Left lung (tissue), 10 donors: ENCODE measurements around the gene SOAT2. TPM values are rescaled to one million over a fixed set of nuclear protein-coding genes. Genes with fewer than 3 reads are reported as not detected.

Source experiments
- ATAC-seq: fragments of 200-7000 bp; cut with Tn5 transposase; one replicate; pipeline ENCODE4 v1.9.1; 2020; ENCODE audit warnings: moderate library complexity
- DNase-seq, 4 donors: peaks; one replicate each; pipeline ENCODE4 v3.0.0-alpha.2; 2013 to 2020
- H3K27ac ChIP-seq, 2 donors: fragments of 200-600 bp; sonication (generic) in 1 of 2; one replicate each; pipeline versions ENCODE4 v1.5.0 to v1.8.0; 2020 to 2021
- H3K27me3 ChIP-seq, 2 donors: fragments of 200-600 bp; sonication (generic) in 1 of 2; one replicate each; pipeline versions ENCODE4 v1.5.0 to v1.8.0; 2020 to 2021
- H3K36me3 ChIP-seq, 2 donors: fragments of 200-600 bp; sonication (generic) in 1 of 2; one replicate each; pipeline versions ENCODE4 v1.5.0 to v1.8.0; 2020 to 2021
- H3K4me1 ChIP-seq, 2 donors: fragments of 200-600 bp; one replicate each; pipeline ENCODE4 v1.8.0; 2021
- H3K4me3 ChIP-seq, 2 donors: fragments of 200-600 bp; sonication (generic) in 1 of 2; one replicate each; pipeline versions ENCODE4 v1.5.0 to v1.8.0; 2020 to 2021; ENCODE audit warnings: mild to moderate bottlenecking in 1 of 2
- H3K9me3 ChIP-seq, 2 donors: fragments of 200-600 bp; sonication (generic) in 1 of 2; one replicate each; pipeline versions ENCODE4 v1.5.0 to v1.8.0; 2020 to 2021
- intact Hi-C, 2 donors: fragments of 100-400 bp; cut with DNase I; formaldehyde crosslinking; loops; one replicate each; pipeline versions ENCODE4 v1.11.2 to v1.14.2; 2022
- polyA plus RNA-seq, 6 donors: library from polyadenylated mRNA; unstranded; fragments of 120-200 nt; gene quantifications; one replicate each; pipeline ENCODE4 v1.2.1, GENCODE V29; 2013; ENCODE audit not compliant: insufficient read length in 6 of 6
- total RNA-seq, 2 donors: library from RNA; stranded (reverse); fragmentation: NEBNext Ultra II Directional; extraction: Animal tissue kit (Norgen Biotek cat#: 25700); gene quantifications; one replicate each; pipeline ENCODE4 v1.2.1, GENCODE V29; 2021
- TF ChIP-seq, protein P1 (sequence below), 2 donors: fragments of 200-600 bp; sonication (generic) in 1 of 2; IDR thresholded peaks; one replicate each; pipeline versions ENCODE4 v1.5.0 to v1.8.0; 2021; ENCODE audit warnings: antibody characterized with exemption in 2 of 2
- donor health status: DM: no; HTN: yes; CAD: no.
- donor health status: DM: no; HTN: no; CAD: no.

SOAT2 gene
- total and polyA plus RNA-seq, 8 donors: 0.13 to 0.42 (median 0.19) TPM; not detected in 2

DNA sequence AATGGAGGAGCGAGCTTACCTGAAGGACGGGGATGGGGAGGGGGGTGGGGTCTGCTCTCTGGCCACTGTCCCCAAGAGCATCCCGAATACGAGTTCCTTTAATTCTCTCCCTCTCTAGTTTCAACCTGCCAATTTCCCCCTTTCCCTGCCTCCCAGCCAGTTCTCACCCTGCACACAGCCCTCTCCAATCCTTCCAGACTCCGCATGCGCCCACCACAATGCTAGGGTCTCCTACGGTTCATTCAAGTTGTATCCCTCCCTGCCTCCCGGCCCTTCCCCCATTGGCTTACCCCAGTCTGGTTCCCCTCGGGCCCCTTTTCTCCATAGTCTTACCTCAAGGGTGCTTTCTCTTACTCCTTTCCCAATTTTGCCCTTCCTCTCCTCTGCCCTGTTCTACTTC lies 6.5 kb upstream of the SOAT2 start:
- Histone ChIP-seq H3K36me3 (no peaks in the 10 kb centered on the region), H3K4me3 (peak overlapping the region; percentile 41 to 49), H3K27me3 (peaks cover 0 to 34% of the 10 kb centered on the region in 2 donors), H3K9me3 (no peaks in the 10 kb centered on the region), H3K4me1 (peaks cover 11 to 42% of the 10 kb centered on the region in 2 donors), H3K27ac (peak overlapping the region; percentile 23 to 78)
- TF ChIP-seq, protein P1, sequence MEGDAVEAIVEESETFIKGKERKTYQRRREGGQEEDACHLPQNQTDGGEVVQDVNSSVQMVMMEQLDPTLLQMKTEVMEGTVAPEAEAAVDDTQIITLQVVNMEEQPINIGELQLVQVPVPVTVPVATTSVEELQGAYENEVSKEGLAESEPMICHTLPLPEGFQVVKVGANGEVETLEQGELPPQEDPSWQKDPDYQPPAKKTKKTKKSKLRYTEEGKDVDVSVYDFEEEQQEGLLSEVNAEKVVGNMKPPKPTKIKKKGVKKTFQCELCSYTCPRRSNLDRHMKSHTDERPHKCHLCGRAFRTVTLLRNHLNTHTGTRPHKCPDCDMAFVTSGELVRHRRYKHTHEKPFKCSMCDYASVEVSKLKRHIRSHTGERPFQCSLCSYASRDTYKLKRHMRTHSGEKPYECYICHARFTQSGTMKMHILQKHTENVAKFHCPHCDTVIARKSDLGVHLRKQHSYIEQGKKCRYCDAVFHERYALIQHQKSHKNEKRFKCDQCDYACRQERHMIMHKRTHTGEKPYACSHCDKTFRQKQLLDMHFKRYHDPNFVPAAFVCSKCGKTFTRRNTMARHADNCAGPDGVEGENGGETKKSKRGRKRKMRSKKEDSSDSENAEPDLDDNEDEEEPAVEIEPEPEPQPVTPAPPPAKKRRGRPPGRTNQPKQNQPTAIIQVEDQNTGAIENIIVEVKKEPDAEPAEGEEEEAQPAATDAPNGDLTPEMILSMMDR (IDR thresholded peaks at IDR 0.05): no peak
- intact Hi-C loops: no loop called here
- ATAC-seq (no peak), DNase-seq (no peak)

DNA sequence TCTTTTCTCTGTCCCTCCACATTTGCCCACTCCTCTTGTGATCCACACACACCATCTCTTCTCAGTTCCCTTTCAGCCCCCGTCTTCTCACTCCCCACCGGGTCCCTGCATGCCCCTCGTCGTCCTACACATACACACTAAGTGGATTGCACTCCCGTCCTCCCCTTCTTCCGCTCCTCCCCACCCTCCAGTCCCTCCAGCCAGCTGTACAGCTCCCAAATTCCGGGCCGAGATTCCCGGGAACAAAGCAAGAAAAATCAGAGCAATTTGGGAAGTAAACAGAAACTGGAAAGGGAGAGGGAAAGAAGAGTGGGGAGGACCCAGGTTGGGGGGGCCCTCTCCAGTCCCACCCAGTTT lies 6.1 kb upstream of the SOAT2 start:
- intact Hi-C loops: no loop called here
- ATAC-seq (peak; percentile 20), DNase-seq (peak in 2 of 4 donors; percentile 59 to 68)
- H3K27ac ChIP-seq: peak overlapping the region; percentile 66 to 78
- TF ChIP-seq, protein P1 (IDR thresholded peaks at IDR 0.05): no peak
- H3K4me3 ChIP-seq: peak overlapping the region; percentile 41 to 49
- H3K9me3 ChIP-seq: no peaks in the 10 kb centered on the region
- H3K27me3 ChIP-seq: peaks cover 0 to 34% of the 10 kb centered on the region in 2 donors
- H3K4me1 ChIP-seq: peaks cover 11 to 46% of the 10 kb centered on the region in 2 donors
- no peaks in the 10 kb centered on the region for H3K36me3 ChIP-seq

DNA sequence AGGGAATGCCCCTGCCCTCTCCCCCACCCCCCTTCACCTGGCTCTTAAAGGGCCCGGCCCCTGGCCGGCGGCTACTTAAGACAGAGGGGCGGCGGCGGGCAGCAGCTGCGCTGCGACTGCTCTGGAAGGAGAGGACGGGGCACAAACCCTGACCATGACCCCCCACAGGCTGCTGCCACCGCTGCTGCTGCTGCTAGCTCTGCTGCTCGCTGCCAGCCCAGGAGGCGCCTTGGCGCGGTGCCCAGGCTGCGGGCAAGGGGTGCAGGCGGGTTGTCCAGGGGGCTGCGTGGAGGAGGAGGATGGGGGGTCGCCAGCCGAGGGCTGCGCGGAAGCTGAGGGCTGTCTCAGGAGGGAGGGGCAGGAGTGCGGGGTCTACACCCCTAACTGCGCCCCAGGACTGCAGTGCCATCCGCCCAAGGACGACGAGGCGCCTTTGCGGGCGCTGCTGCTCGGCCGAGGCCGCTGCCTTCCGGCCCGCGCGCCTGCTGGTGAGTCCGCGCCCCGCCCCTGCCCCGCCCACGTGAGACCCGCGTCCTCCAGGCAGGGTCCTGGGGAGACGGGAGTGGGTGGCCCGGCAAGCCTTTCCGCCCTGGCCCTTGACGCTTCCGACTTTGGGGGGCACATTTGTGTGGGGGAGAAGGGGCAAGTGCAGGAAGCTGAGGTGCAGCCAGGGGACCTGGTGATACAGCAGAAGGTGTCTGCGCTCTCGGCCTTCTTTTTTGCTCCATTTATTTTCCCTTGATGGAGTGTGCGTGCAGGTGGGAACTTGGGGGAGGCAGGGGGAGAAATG lies 5.5 kb upstream of the SOAT2 start, which contains the start of gene IGFBP6:
TSS of gene IGFBP6 (plus strand) at position 104 of the 790 bp plus-strand sequence. CDS start at position 155, 51 bp downstream.
- intact Hi-C loops: loop anchor here in 1 of 2 donors (2.0 kb wide), 1 partner anchor 33 kb away; no protein-coding TSS in a partner anchor
- H3K36me3 ChIP-seq: no peaks in the 10 kb centered on the region
- ATAC-seq (peak; percentile 68), DNase-seq (peak; percentile 35 to 90 (median 55))
- H3K4me3 ChIP-seq: peak within 1 kb of the TSS; percentile 41 to 49
- H3K4me1 ChIP-seq: peaks cover 11 to 52% of the 10 kb centered on the region in 2 donors
- H3K9me3 ChIP-seq: no peaks in the 10 kb centered on the region
- peaks cover 0 to 34% of the 10 kb centered on the region in 2 donors for H3K27me3 ChIP-seq
- peak within 1 kb of the TSS; percentile 66 to 78 for H3K27ac ChIP-seq
- TF ChIP-seq, protein P1 (IDR thresholded peaks at IDR 0.05): peak in 1 of 2 donors; percentile 17

DNA sequence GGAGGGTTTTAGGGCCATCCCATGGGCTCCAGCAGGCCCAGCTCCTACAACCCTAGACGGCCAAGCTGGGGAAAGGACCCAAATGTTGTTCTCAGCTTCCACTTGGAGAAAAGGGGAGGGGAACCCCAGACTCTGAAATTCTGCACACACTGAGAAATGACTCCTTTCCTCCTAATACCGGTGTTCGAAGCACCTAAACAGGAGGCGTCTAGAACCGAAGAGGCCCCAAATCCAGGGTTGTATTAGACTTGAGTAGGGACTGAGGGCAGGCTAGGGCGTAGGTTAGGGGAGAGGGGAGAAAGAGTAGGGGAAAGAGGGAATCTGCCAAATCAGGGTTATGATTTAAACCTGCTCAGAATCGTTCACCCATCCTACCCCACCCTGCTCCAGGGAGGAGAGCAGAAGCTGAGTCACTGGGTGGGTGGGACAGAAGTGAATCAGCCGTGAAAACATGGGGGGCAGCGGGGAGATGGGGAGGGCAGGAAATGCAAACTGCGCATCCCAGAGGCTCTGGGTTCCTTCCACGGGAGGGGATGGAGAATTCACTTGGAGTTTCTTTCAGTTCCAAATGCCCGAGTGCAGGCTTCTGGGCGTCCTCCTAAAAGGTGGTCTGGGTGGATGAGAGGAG lies 4.8 kb upstream of the SOAT2 start:
- TF ChIP-seq, protein P1 (IDR thresholded peaks at IDR 0.05): no peak
- ATAC-seq (peak; percentile 11), DNase-seq (no peak)
- Histone ChIP-seq H3K27me3 (peaks cover 0 to 34% of the 10 kb centered on the region in 2 donors), H3K36me3 (no peaks in the 10 kb centered on the region), H3K9me3 (no peaks in the 10 kb centered on the region), H3K27ac (peak overlapping the region; percentile 66 to 78), H3K4me3 (peak overlapping the region in 1 of 2 donors; percentile 49), H3K4me1 (peaks cover 11 to 59% of the 10 kb centered on the region in 2 donors)
- intact Hi-C loops: loop anchor here in 1 of 2 donors (2.0 kb wide), 1 partner anchor 34 kb away; no protein-coding TSS in a partner anchor
